Activated CD8-positive, alpha-beta T cell treated with anti-CD3 and anti-CD28 coated beads for 36 hours (primary cell): ENCODE results near the gene CLUH. TPM values are rescaled to one million over a fixed set of nuclear protein-coding genes. Genes with fewer than 3 reads are reported as not detected.

Source experiments
- ATAC-seq: fragments of 200-7000 bp; cut with Tn5 transposase; one replicate; pipeline ENCODE4 v1.10.0; 2021; ENCODE audit warnings: mild to moderate bottlenecking, moderate library complexity
- CTCF ChIA-PET: fragments of 350-600 bp; sonication (Branson Sonifier 250); formaldehyde crosslinking; loops from one replicate; lab custom pipeline; 2021; ENCODE audit warnings: antibody characterized with exemption; lab: Charles Lee
- POLR2A ChIA-PET: fragments of 350-600 bp; sonication (Branson Sonifier 250); formaldehyde crosslinking; loops from one replicate; lab custom pipeline; 2021; ENCODE audit warnings: antibody characterized with exemption; lab: Charles Lee
- DNase-seq: peaks from one replicate; pipeline ENCODE4 v3.0.0-alpha.2; 2020
- H3K27ac Mint-ChIP-seq: one replicate; pipeline ENCODE4 v1.8.0; 2021; ENCODE audit warnings: mild to moderate bottlenecking, mixed read lengths
- H3K27me3 Mint-ChIP-seq: one replicate; pipeline ENCODE4 v1.8.0; 2021; ENCODE audit warnings: mixed read lengths
- H3K36me3 Mint-ChIP-seq: one replicate; pipeline ENCODE4 v1.8.0; 2021; ENCODE audit warnings: low read depth, mixed read lengths
- H3K4me1 Mint-ChIP-seq: one replicate; pipeline ENCODE4 v1.8.0; 2021; ENCODE audit warnings: low read depth, mixed read lengths
- H3K4me3 Mint-ChIP-seq: one replicate; pipeline ENCODE4 v1.8.0; 2021; ENCODE audit warnings: mild to moderate bottlenecking, moderate library complexity, mixed read lengths
- H3K9me3 Mint-ChIP-seq: one replicate; pipeline ENCODE4 v1.8.0; 2021; ENCODE audit warnings: mixed read lengths
- intact Hi-C: fragments of 100-400 bp; cut with micrococcal nuclease; formaldehyde crosslinking; loops from one replicate; pipeline ENCODE4 v1.10.0; 2022
- total RNA-seq, 2 experiments: library from RNA; stranded (reverse); gene quantifications; one replicate each; pipeline ENCODE4 v1.2.3, GENCODE V29; 2021
- TF ChIP-seq, protein P1 (sequence below): fragments of 200-600 bp; IDR thresholded peaks from one replicate; pipeline ENCODE4 v1.8.0; 2022; ENCODE audit warnings: antibody characterized with exemption, mild to moderate bottlenecking

The CLUH gene
- total RNA-seq, 2 experiments from 2014 or later: 105 to 111 TPM

DNA sequence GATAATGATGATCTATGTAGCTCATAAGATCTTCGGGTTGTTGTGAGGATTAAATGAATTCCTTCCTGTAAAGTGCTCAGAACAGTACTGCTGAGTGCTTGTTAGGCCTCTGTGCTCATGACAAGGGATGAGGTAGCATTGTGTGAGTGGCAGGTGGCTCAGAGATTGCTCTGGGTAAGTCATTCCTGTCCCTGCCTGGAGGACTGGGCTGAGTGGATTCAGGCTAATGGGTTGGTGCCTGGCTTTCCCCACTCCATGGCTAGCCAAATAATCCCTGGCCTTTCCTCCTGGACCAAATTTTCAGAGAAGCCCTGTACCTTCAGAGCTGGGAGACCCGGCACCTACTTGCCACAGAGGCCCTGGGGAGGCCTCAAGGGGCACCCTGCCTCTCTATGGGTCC is 39.2 kb upstream of the CLUH start:
- ATAC-seq (no peak), DNase-seq (no peak)
- ChIA-PET CTCF (interaction anchor here (0.8 kb wide), 1 partner anchor 180 kb away, joined by 3 read pairs; no protein-coding TSS in a partner anchor), POLR2A (interaction anchor here (0.9 kb wide), 1 partner anchor 784 kb away, joined by 3 read pairs; no protein-coding TSS in a partner anchor)
- TF ChIP-seq, protein P1, sequence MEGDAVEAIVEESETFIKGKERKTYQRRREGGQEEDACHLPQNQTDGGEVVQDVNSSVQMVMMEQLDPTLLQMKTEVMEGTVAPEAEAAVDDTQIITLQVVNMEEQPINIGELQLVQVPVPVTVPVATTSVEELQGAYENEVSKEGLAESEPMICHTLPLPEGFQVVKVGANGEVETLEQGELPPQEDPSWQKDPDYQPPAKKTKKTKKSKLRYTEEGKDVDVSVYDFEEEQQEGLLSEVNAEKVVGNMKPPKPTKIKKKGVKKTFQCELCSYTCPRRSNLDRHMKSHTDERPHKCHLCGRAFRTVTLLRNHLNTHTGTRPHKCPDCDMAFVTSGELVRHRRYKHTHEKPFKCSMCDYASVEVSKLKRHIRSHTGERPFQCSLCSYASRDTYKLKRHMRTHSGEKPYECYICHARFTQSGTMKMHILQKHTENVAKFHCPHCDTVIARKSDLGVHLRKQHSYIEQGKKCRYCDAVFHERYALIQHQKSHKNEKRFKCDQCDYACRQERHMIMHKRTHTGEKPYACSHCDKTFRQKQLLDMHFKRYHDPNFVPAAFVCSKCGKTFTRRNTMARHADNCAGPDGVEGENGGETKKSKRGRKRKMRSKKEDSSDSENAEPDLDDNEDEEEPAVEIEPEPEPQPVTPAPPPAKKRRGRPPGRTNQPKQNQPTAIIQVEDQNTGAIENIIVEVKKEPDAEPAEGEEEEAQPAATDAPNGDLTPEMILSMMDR: no peak
- Mint-ChIP-seq H3K27ac (no peak overlapping the region), H3K36me3 (no peaks in the 10 kb centered on the region), H3K4me1 (no peaks in the 10 kb centered on the region), H3K4me3 (no peak overlapping the region), H3K27me3 (peaks cover 44% of the 10 kb centered on the region), H3K9me3 (no peaks in the 10 kb centered on the region)
- intact Hi-C loops: no loop called here

DNA sequence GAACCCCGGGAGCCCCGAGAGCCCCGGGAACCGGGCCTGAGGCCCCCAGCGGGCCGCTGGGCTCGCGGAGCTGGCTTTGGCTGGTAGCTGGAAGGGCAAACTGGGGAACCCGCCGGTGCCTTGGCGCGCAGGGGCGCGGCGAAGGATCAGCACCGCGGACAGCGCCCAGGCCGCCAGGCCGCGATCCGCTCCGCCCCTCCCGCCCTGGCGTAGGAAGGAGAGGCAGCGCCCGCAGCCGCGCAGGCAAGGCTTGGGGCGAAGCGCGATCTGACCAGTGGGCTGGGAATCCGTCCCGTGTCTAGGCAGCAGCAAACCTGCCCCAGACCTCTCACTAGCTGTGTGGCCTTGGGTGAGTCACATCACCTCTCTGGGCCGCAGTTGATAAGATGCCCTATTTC is 38.2 kb upstream of the CLUH start:
- intact Hi-C loops: no loop called here
- POLR2A ChIA-PET: interaction anchor here (1.5 kb wide), 1 partner anchor 39 kb away, joined by 4 read pairs; no protein-coding TSS in a partner anchor
- ATAC-seq: peak; percentile 99
- Mint-ChIP-seq H3K4me1 (no peaks in the 10 kb centered on the region), H3K36me3 (no peaks in the 10 kb centered on the region), H3K27me3 (peaks cover 45% of the 10 kb centered on the region), H3K27ac (no peak overlapping the region), H3K9me3 (no peaks in the 10 kb centered on the region), H3K4me3 (no peak overlapping the region)
- peak; percentile 74 for DNase-seq
- CTCF ChIA-PET: no interaction called here
- TF ChIP-seq, protein P1: no peak

DNA sequence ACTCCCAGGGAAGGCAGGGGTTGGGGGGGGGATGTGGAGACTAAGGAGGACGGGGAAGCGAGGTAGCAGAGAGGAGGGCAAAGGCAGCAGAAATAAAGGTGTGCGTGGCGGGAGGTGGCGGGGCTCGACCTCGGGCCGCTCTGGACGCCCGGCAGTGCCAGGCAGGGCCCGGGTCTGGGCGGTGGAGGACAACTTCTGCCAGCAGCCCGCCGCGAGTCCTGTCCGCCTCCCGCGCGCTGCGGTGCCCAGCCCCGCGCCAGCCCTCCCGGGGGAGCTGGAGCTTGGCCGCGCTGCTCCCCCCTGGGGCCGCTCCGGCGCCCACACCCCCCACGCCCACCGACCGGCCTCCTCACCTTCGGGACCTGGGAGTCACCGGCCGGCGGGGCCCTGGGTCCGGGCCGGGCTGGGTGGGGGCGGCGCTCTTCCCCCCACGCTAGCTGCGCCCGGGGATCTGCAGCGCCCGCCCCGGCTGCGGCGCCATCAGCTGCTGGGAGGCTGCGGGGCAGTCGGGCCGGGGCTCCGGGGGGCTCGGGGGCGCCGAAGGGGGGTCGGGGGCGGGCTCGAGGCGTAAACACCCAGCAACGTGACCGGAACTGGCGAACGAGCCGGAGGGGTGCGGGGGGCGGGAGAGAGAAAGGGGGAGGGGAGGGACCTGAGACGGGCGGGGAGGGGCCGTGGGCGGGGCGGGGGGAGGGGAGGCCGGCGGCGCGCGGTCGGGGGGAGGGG is 37.7 kb upstream of the CLUH start, which contains the start of gene CCDC92B:
Gene CCDC92B, minus strand, starts transcription at position 595 of the 726 bp plus-strand sequence. CDS start 14,507 bp downstream, outside the sequence.
- no peak within 1 kb of the TSS for H3K27ac Mint-ChIP-seq
- CTCF ChIA-PET: no interaction called here
- intact Hi-C loops: no loop called here
- no peaks in the 10 kb centered on the region for H3K9me3 Mint-ChIP-seq
- POLR2A ChIA-PET: interaction anchor here (1.5 kb wide), 1 partner anchor 40 kb away, joined by 4 read pairs; no protein-coding TSS in a partner anchor
- DNase-seq (no peak), ATAC-seq (no peak)
- TF ChIP-seq, protein P1: no peak
- no peak within 1 kb of the TSS for H3K4me3 Mint-ChIP-seq
- peaks cover 46% of the 10 kb centered on the region for H3K27me3 Mint-ChIP-seq
- H3K4me1 Mint-ChIP-seq: no peaks in the 10 kb centered on the region
- H3K36me3 Mint-ChIP-seq: no peaks in the 10 kb centered on the region

DNA sequence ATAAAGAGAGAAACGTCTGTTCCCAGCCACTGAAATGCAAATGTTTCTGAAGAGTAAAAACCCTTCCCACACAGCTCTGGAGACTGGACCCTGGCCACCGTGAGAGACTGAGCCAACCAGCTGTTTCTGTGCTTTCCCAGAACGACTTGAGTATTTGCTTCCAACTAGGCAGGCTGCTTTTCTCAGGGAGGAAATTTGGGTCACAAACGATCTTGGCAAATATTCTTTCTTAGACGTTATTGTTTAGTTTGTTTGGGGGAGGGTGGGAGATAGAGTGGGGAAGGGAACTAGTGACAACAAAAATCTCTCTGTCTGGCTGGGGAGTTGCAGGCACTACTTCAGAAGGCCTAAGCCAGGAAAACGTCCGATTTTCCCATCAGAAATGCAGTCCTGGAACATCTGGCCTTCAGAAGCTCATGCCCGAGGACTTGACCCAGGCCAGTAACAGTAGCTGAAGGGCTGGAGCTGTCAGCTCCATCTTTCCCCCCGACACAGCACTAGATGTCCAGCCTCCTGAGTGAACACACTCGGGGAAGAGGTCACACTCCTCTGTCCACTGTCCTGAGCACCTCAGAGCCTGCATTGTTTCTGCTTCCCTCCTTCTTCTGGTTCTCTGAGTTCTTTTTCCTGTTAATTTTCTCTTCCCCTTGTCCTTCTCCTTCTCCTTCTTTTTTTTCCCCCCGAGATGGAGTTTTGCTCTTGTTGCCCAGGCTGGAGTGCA is 33.9 kb upstream of the CLUH start:
- intact Hi-C loops: no loop called here
- Mint-ChIP-seq H3K36me3 (no peaks in the 10 kb centered on the region), H3K4me1 (no peaks in the 10 kb centered on the region), H3K27me3 (peaks cover 35% of the 10 kb centered on the region), H3K9me3 (no peaks in the 10 kb centered on the region), H3K4me3 (no peak overlapping the region), H3K27ac (no peak overlapping the region)
- TF ChIP-seq, protein P1: no peak
- CTCF ChIA-PET: interaction anchor here (1.6 kb wide), 1 partner anchor 103 kb away, joined by 3 read pairs; no protein-coding TSS in a partner anchor
- no peak for ATAC-seq
- POLR2A ChIA-PET: interaction anchor here (0.6 kb wide), 1 partner anchor 52 kb away, joined by 3 read pairs; no protein-coding TSS in a partner anchor
- no peak for DNase-seq
